Osteoblast (primary cell): Measurements from ENCODE around the gene GASK1A. TPM values are rescaled to one million over a fixed set of nuclear protein-coding genes. Genes with fewer than 3 reads are reported as not detected.
A peak's percentile ranks its signal among the peaks of the same experiment; 100 is the strongest.

Experiments used
- DNase-seq: peaks from one replicate; pipeline ENCODE4 v3.0.0; 2011; ENCODE audit warnings: low spot score, mixed read lengths; ENCODE audit not compliant: insufficient read length; ENCODE audit errors: missing footprints
- H2AFZ ChIP-seq: 2 replicates; pipeline ENCODE4 v1.6.0; 2011; ENCODE audit warnings: mild to moderate bottlenecking, low read length
- H3K27ac ChIP-seq: 2 replicates; pipeline ENCODE4 v1.5.1; 2011; ENCODE audit warnings: mild to moderate bottlenecking, low read depth, low read length, moderate library complexity
- H3K27me3 ChIP-seq: 2 replicates; pipeline ENCODE4 v1.6.0; 2012; ENCODE audit warnings: mild to moderate bottlenecking, control low read depth, inconsistent platforms, low read length, moderate library complexity; ENCODE audit not compliant: insufficient read depth
- H3K36me3 ChIP-seq: 2 replicates; pipeline ENCODE4 v1.5.1; 2011; ENCODE audit warnings: mild to moderate bottlenecking, low read length, control low read depth, moderate library complexity; ENCODE audit not compliant: insufficient read depth
- H3K4me1 ChIP-seq: 2 replicates; pipeline ENCODE4 v1.5.1; 2011; ENCODE audit warnings: mild to moderate bottlenecking, low read length, control low read depth, moderate library complexity; ENCODE audit not compliant: insufficient read depth
- H3K4me2 ChIP-seq: 2 replicates; pipeline ENCODE4 v1.6.0; 2011; ENCODE audit warnings: mild to moderate bottlenecking, low read length; ENCODE audit not compliant: insufficient read depth
- H3K4me3 ChIP-seq: fragments of 200-600 bp; sonication (generic); 3 replicates; pipeline ENCODE4 v1.5.1; 2012; ENCODE audit warnings: mild to moderate bottlenecking, low read length, inconsistent platforms; ENCODE audit not compliant: insufficient read depth
- H3K79me2 ChIP-seq: 2 replicates; pipeline ENCODE4 v1.6.0; 2012; ENCODE audit warnings: mild to moderate bottlenecking, low read length, control low read depth, inconsistent platforms; ENCODE audit not compliant: insufficient read depth
- H3K9me3 ChIP-seq: 2 replicates; pipeline ENCODE4 v1.5.1; 2011; ENCODE audit warnings: low read depth, low read length, control low read depth
- H4K20me1 ChIP-seq: 2 replicates; pipeline ENCODE4 v1.6.0; 2012; ENCODE audit warnings: mild to moderate bottlenecking, low read length, control low read depth; ENCODE audit not compliant: insufficient read depth
- CTCF ChIP-seq: IDR thresholded peaks from 2 replicates; pipeline ENCODE4 v1.5.1; 2011; ENCODE audit warnings: mild to moderate bottlenecking, low read depth, low read length, moderate library complexity; ENCODE audit errors: extremely low read depth
- total RNA-seq: library from RNA; depleted of rRNA; stranded (reverse); fragments of >200 nt; gene quantifications from 2 replicates; pipeline ENCODE4 v1.2.3, GENCODE V29; 2012

The GASK1A gene
- total RNA-seq, 1 donor = 0.72 TPM

- no peaks in the 10 kb centered on the region for H3K79me2 ChIP-seq
- DNase-seq = no peak
- no peak overlapping the region for H3K4me2 ChIP-seq
- H2AFZ ChIP-seq = no peak overlapping the region
- H3K36me3 ChIP-seq = no peaks in the 10 kb centered on the region
- peaks cover 11% of the 10 kb centered on the region for H3K4me1 ChIP-seq
- no peaks in the 10 kb centered on the region for H4K20me1 ChIP-seq
- H3K9me3 ChIP-seq = no peaks in the 10 kb centered on the region
- H3K4me3 ChIP-seq = no peak overlapping the region
- TF ChIP-seq CTCF = no peak
- H3K27me3 ChIP-seq = peaks cover 4% of the 10 kb centered on the region
- H3K27ac ChIP-seq = no peak overlapping the region
Measured at GRCh38 chr3:42996633-42997075, 17.5 kb downstream of the GASK1A start.

GRCh38 chr3:42999212-42999611, 20.1 kb downstream of the GASK1A start:
- Histone ChIP-seq H2AFZ (no peak overlapping the region), H3K36me3 (no peaks in the 10 kb centered on the region), H3K4me1 (peaks cover 16% of the 10 kb centered on the region), H3K9me3 (no peaks in the 10 kb centered on the region), H3K4me3 (no peak overlapping the region), H3K79me2 (no peaks in the 10 kb centered on the region), H3K27ac (no peak overlapping the region), H4K20me1 (no peaks in the 10 kb centered on the region), H3K27me3 (peaks cover 4% of the 10 kb centered on the region), H3K4me2 (no peak overlapping the region)
- no peak for TF ChIP-seq CTCF
- DNase-seq = no peak

DNA sequence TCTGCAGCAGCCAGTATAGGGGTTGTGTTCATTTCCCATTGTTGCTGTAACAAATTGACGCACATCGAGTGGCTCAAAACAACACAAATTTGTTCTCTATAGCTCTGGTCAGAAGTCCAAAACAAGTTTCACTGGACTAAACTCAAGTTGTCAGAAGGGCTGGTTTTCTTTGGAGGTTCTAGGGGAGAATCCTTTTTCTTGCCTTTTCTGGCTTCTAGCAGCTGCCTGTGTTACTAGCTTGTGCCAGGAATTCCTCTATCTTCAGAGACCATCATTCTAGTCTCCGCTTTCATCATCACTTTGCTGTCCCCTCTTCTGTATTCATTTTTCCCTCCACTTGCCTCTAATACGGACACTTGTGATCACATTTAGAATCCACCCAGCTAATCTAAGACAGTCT, 20.5 kb downstream of the GASK1A start:
- H3K27ac ChIP-seq = no peak overlapping the region
- H3K4me3 ChIP-seq = no peak overlapping the region
- peaks cover 4% of the 10 kb centered on the region for H3K27me3 ChIP-seq
- DNase-seq = no peak
- no peak for TF ChIP-seq CTCF
- peaks cover 16% of the 10 kb centered on the region for H3K4me1 ChIP-seq
- H3K36me3 ChIP-seq = no peaks in the 10 kb centered on the region
- H2AFZ ChIP-seq = no peak overlapping the region
- no peak overlapping the region for H3K4me2 ChIP-seq
- H3K9me3 ChIP-seq = no peaks in the 10 kb centered on the region
- H4K20me1 ChIP-seq = no peaks in the 10 kb centered on the region
- no peaks in the 10 kb centered on the region for H3K79me2 ChIP-seq

DNA sequence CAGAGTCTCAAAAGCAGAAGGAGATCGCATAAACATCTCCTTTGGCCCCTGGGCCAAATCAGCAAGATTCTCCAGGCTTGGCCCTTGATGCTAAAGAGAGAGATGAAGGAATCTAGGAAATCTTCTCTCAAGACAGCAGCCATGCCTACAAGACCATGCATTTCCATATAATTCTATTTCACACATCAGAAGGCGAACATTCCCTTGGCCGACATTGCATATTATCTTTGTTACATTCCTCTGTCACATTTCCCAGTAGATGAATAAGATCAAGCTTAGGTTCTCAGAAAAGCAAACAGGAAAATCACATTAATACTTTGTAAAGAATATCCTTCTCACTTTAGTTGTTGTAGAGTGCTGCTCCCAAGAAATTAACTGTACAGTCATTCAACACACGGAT, 21.3 kb downstream of the GASK1A start:
- H4K20me1 ChIP-seq = no peaks in the 10 kb centered on the region
- peaks cover 4% of the 10 kb centered on the region for H3K27me3 ChIP-seq
- no peak overlapping the region for H2AFZ ChIP-seq
- no peak for TF ChIP-seq CTCF
- no peaks in the 10 kb centered on the region for H3K9me3 ChIP-seq
- H3K4me1 ChIP-seq = peaks cover 16% of the 10 kb centered on the region
- no peak overlapping the region for H3K4me2 ChIP-seq
- no peak overlapping the region for H3K4me3 ChIP-seq
- H3K36me3 ChIP-seq = no peaks in the 10 kb centered on the region
- no peak for DNase-seq
- no peaks in the 10 kb centered on the region for H3K79me2 ChIP-seq
- H3K27ac ChIP-seq = peak overlapping the region; percentile 64
